OCI-LY7 (cell line): ENCODE results near the gene TPCN1. TPM values are rescaled to one million over a fixed set of nuclear protein-coding genes. Genes with fewer than 3 reads are reported as not detected.

Experiments
- BruUV-seq: library from RNA; stranded (reverse); fragments of 400-500 nt; replicated peaks from 2 replicates; lab custom pipeline; 2021; lab: Mats Ljungman, UMichigan
- CTCF ChIA-PET: fragments of 300-600 bp; sonication (Branson Sonifier 250); formaldehyde crosslinking; loops from one replicate; lab custom pipeline; 2022; ENCODE audit warnings: antibody characterized with exemption; ENCODE audit not compliant: unreplicated experiment; lab: Charles Lee
- POLR2A ChIA-PET: fragments of 300-600 bp; sonication (Branson Sonifier 250); formaldehyde crosslinking; loops from one replicate; lab custom pipeline; 2022; ENCODE audit warnings: antibody characterized with exemption; lab: Charles Lee
- DNase-seq: peaks from one replicate; pipeline ENCODE4 v3.0.0-alpha.2; 2015; ENCODE audit warnings: low spot score
- H2AFZ ChIP-seq: fragments of 200-600 bp; sonication (generic), shearing (Covaris generic); 2 replicates; pipeline ENCODE4 v1.6.1; 2014; ENCODE audit warnings: mild to moderate bottlenecking, antibody characterized with exemption, low read length, moderate library complexity
- H3K27ac ChIP-seq: fragments of 200-600 bp; sonication (generic); 2 replicates; pipeline ENCODE4 v1.5.1; 2014; ENCODE audit warnings: mixed run types, low read depth, mild to moderate bottlenecking, moderate library complexity, low read length, inconsistent platforms; ENCODE audit not compliant: poor library complexity, severe bottlenecking
- H3K36me3 ChIP-seq: fragments of 200-600 bp; sonication (generic); 2 replicates; pipeline ENCODE4 v1.6.1; 2014; ENCODE audit warnings: mild to moderate bottlenecking, antibody characterized with exemption, low read length, moderate library complexity, mixed read lengths; ENCODE audit not compliant: insufficient read depth
- H3K4me1 ChIP-seq: fragments of 200-600 bp; sonication (generic); 2 replicates; pipeline ENCODE4 v1.5.1; 2014; ENCODE audit warnings: mild to moderate bottlenecking, low read length; ENCODE audit not compliant: insufficient read depth, poor library complexity, severe bottlenecking
- H3K4me2 ChIP-seq: fragments of 200-600 bp; sonication (generic); 2 replicates; pipeline ENCODE4 v1.6.1; 2014; ENCODE audit warnings: mild to moderate bottlenecking, low read length
- H3K4me3 ChIP-seq: fragments of 200-600 bp; sonication (generic); 2 replicates; pipeline ENCODE4 v1.5.1; 2014; ENCODE audit warnings: mild to moderate bottlenecking, low read depth, low read length; ENCODE audit not compliant: poor library complexity, severe bottlenecking
- H3K79me2 ChIP-seq: fragments of 200-600 bp; sonication (generic); 2 replicates; pipeline ENCODE4 v1.6.1; 2016; ENCODE audit warnings: low read depth, mild to moderate bottlenecking, low read length, moderate library complexity, mixed read lengths; ENCODE audit not compliant: insufficient read depth
- H3K9me2 ChIP-seq: fragments of 200-600 bp; sonication (generic); 2 replicates; pipeline ENCODE4 v1.6.1; 2016; ENCODE audit warnings: mild to moderate bottlenecking, low read length, mixed read lengths; ENCODE audit not compliant: insufficient read depth
- H3K9me3 ChIP-seq: fragments of 200-600 bp; sonication (generic); 2 replicates; pipeline ENCODE4 v1.6.1; 2014; ENCODE audit warnings: mild to moderate bottlenecking, mixed run types, low read length, mixed read lengths
- H4K20me1 ChIP-seq: fragments of 200-600 bp; sonication (generic); 2 replicates; pipeline ENCODE4 v1.6.1; 2014; ENCODE audit warnings: mild to moderate bottlenecking, antibody characterized with exemption, low read length, moderate library complexity, mixed read lengths; ENCODE audit not compliant: insufficient read depth
- EZH2phosphoT487 ChIP-seq: fragments of 200-600 bp; sonication (generic); IDR thresholded peaks from 2 replicates; pipeline ENCODE4 v1.6.1; 2018; ENCODE audit warnings: low read depth, borderline replicate concordance, mild to moderate bottlenecking, mixed run types, antibody characterized with exemption, low read length, moderate library complexity, mixed read lengths
- intact Hi-C: fragments of 100-400 bp; cut with micrococcal nuclease; formaldehyde crosslinking; loops from one replicate; pipeline ENCODE4 v1.10.0; 2022; ENCODE audit not compliant: unreplicated experiment
- total RNA-seq, 2 experiments: library from RNA; depleted of rRNA in 1 of 2; stranded (reverse); fragments of >200 nt in 1 of 2; shearing (Covaris generic) in 1 of 2; gene quantifications; 2 replicates each; pipeline ENCODE4 v1.2.3, GENCODE V29; 2014 to 2022
- TF ChIP-seq, protein P1 (sequence below): fragments of 200-600 bp; sonication (generic); conservative IDR thresholded peaks from 2 replicates; pipeline ENCODE4 v1.5.1; 2014; ENCODE audit warnings: mild to moderate bottlenecking, antibody characterized with exemption, low read length, moderate library complexity, mixed read lengths

Gene TPCN1
- total RNA-seq, 2 experiments from 2014 or later = 96.0 to 160 TPM

DNA sequence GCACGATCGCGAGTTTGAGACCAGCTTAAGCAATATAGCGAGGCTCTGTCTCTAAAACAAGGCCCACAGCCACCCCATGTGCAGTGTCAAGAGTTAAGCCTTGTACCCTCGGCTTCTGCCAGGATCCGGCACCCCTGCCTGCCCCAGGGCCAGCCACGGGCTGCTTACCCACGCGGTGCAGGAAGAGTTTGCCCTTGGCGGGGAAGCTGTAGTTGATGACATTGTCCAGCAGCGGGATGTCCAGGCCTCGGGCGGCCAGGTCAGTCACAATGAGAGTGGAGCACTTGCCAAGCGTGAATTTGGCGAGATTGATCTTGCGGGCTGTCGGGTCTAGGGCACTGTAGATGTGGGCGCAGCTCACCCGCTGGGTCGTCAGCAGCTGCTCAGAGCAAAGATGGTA lies 49.1 kb upstream of the TPCN1 start:
- Histone ChIP-seq H3K79me2 (peaks cover 23% of the 10 kb centered on the region), H3K36me3 (peaks cover 91% of the 10 kb centered on the region), H2AFZ (no peak overlapping the region), H3K27ac (peak overlapping the region; percentile 98), H3K4me3 (peak overlapping the region; percentile 38), H3K9me2 (no peaks in the 10 kb centered on the region), H3K4me1 (peaks cover 46% of the 10 kb centered on the region), H3K4me2 (peak overlapping the region; percentile 62), H4K20me1 (no peaks in the 10 kb centered on the region), H3K9me3 (no peaks in the 10 kb centered on the region)
- CTCF ChIA-PET = interaction anchor here (1.6 to 2.1 kb wide), 2 partner anchors 10 to 39 kb away, joined by 7 to 10 read pairs; no protein-coding TSS in a partner anchor
- POLR2A ChIA-PET = interaction anchor here (0.6 to 4.5 kb wide), 20 partner anchors 10 to 265 kb away, joined by 3 to 46 read pairs (median 4); partner anchors contain the start of genes DDX54, OAS2 and RITA1
- intact Hi-C loops = loop anchor here (2.0 to 5.0 kb wide), 2 partner anchors 37 to 195 kb away; partner anchors contain the start of genes OAS2 and RASAL1
- DNase-seq = no peak
- BruUV-seq = no TSS peak
- TF ChIP-seq, protein P1, sequence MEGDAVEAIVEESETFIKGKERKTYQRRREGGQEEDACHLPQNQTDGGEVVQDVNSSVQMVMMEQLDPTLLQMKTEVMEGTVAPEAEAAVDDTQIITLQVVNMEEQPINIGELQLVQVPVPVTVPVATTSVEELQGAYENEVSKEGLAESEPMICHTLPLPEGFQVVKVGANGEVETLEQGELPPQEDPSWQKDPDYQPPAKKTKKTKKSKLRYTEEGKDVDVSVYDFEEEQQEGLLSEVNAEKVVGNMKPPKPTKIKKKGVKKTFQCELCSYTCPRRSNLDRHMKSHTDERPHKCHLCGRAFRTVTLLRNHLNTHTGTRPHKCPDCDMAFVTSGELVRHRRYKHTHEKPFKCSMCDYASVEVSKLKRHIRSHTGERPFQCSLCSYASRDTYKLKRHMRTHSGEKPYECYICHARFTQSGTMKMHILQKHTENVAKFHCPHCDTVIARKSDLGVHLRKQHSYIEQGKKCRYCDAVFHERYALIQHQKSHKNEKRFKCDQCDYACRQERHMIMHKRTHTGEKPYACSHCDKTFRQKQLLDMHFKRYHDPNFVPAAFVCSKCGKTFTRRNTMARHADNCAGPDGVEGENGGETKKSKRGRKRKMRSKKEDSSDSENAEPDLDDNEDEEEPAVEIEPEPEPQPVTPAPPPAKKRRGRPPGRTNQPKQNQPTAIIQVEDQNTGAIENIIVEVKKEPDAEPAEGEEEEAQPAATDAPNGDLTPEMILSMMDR = no peak
- no peak for TF ChIP-seq EZH2phosphoT487

DNA sequence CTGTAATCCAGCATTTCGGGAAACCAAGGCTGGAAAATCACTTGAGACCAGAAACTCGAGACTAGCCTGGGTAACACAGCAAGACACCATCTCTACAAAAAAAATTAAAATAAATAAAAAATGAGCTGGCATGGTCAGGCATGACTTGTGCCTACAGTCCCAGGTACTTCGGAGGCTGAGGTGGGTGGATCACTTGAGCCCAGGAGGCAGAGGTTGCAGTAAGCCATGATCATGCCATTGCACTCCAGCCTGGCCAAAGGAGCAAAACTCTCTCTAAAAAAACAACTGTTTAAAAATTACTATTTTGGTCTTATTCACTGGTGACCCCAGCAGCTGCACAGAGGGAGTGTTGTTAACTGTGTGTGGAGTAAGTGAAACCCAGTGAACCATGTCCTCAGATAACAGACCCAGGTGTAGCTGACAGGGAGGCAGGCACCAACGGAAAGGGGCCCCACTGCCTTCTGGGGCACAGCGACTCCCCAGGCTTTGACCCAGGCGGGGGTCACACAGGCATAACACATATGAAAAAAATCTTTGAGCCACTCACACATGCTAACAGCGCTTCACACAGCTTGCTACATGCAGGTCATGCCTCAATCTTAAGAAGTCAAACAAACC lies 48.1 kb upstream of the TPCN1 start:
- POLR2A ChIA-PET = interaction anchor here (0.5 to 4.5 kb wide), 32 partner anchors 11 to 378 kb away, joined by 3 to 46 read pairs (median 4); partner anchors contain the start of genes CFAP73, DDX54, OAS2 and RASAL1
- Histone ChIP-seq H3K4me3 (peak overlapping the region; percentile 38), H3K4me1 (peaks cover 46% of the 10 kb centered on the region), H3K36me3 (peaks cover 91% of the 10 kb centered on the region), H3K4me2 (peak overlapping the region; percentile 62), H2AFZ (no peak overlapping the region), H4K20me1 (no peaks in the 10 kb centered on the region), H3K27ac (peak overlapping the region; percentile 98), H3K79me2 (peaks cover 23% of the 10 kb centered on the region), H3K9me3 (no peaks in the 10 kb centered on the region), H3K9me2 (no peaks in the 10 kb centered on the region)
- BruUV-seq = no TSS peak
- TF ChIP-seq, protein P1 = no peak; the same call in 1 of the 2 replicates
- no peak for TF ChIP-seq EZH2phosphoT487
- CTCF ChIA-PET = interaction anchor here (1.6 to 2.1 kb wide), 2 partner anchors 11 to 40 kb away, joined by 7 to 10 read pairs; no protein-coding TSS in a partner anchor
- DNase-seq = peak; percentile 99
- intact Hi-C loops = loop anchor here (1.0 to 5.0 kb wide), 7 partner anchors 19 to 196 kb away; partner anchors contain the start of genes OAS2 and RASAL1
